Measurements from ENCODE around the gene SCP2. TPM values are rescaled to one million over a fixed set of nuclear protein-coding genes. Genes with fewer than 3 reads are reported as not detected.

SCP2 gene
- total and polyA plus RNA-seq, 2 of the 4 experiments (the other 2 are of a cell fraction) = 70.4 to 83.1 TPM

- H3K9me1 ChIP-seq (ENCODE audit: insufficient read depth, low read length) = no peaks in the 10 kb centered on the region; the same call in 1 of the 2 replicates
- no TSS peak for BruUV-seq (replicated peaks)
- peak overlapping the region; percentile 89 for H2AFZ ChIP-seq (replicated peaks; ENCODE audit: low read length, poor library complexity)
- H3K4me1 ChIP-seq (ENCODE audit: control insufficient read depth, insufficient read depth, low read length) = peaks cover 1% of the 10 kb centered on the region; the same call in 1 of the 2 replicates
- DNase-seq (no peak), ATAC-seq (ENCODE audit: low read depth) (peak; percentile 28; the same call in 1 of the 2 replicates)
- intact Hi-C loops (cut with micrococcal nuclease) (loop anchor here (10.0 kb wide), 2 partner anchors 216 to 264 kb away; no protein-coding TSS in a partner anchor), in situ Hi-C loops (cut with MboI; ENCODE audit: low sequenced_read_pairs) (no loop called here), dilution Hi-C loops (cut with HindIII; ENCODE audit: low sequenced_read_pairs, unreplicated experiment) (no loop called here)
- no peaks in the 10 kb centered on the region for H3K27me3 ChIP-seq (ENCODE audit: control insufficient read depth, insufficient read depth, low read length)
- POLR2A ChIA-PET (ENCODE audit: unreplicated experiment) = no interaction called here
- no peak for TF ChIP-seq POLR2A (IDR thresholded peaks at IDR 0.05; ENCODE audit: low read depth, low read length)
- no peak for TF ChIP-seq CEBPB (IDR thresholded peaks at IDR 0.05; ENCODE audit: low read depth, low read length)
- TF ChIP-seq NFE2L2 (IDR thresholded peaks at IDR 0.05; ENCODE audit: low read depth, low read length) = no peak
- TF ChIP-seq CHD1 (IDR thresholded peaks at IDR 0.05; ENCODE audit: low read depth, low read length) = no peak
- TF ChIP-seq MAZ (IDR thresholded peaks at IDR 0.05; ENCODE audit: borderline replicate concordance, low read depth, low read length) = no peak
- TF ChIP-seq, protein P1, sequence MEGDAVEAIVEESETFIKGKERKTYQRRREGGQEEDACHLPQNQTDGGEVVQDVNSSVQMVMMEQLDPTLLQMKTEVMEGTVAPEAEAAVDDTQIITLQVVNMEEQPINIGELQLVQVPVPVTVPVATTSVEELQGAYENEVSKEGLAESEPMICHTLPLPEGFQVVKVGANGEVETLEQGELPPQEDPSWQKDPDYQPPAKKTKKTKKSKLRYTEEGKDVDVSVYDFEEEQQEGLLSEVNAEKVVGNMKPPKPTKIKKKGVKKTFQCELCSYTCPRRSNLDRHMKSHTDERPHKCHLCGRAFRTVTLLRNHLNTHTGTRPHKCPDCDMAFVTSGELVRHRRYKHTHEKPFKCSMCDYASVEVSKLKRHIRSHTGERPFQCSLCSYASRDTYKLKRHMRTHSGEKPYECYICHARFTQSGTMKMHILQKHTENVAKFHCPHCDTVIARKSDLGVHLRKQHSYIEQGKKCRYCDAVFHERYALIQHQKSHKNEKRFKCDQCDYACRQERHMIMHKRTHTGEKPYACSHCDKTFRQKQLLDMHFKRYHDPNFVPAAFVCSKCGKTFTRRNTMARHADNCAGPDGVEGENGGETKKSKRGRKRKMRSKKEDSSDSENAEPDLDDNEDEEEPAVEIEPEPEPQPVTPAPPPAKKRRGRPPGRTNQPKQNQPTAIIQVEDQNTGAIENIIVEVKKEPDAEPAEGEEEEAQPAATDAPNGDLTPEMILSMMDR (conservative IDR thresholded peaks at IDR 0.05; ENCODE audit: low read depth, low read length) = no peak
- TF ChIP-seq, protein P2, sequence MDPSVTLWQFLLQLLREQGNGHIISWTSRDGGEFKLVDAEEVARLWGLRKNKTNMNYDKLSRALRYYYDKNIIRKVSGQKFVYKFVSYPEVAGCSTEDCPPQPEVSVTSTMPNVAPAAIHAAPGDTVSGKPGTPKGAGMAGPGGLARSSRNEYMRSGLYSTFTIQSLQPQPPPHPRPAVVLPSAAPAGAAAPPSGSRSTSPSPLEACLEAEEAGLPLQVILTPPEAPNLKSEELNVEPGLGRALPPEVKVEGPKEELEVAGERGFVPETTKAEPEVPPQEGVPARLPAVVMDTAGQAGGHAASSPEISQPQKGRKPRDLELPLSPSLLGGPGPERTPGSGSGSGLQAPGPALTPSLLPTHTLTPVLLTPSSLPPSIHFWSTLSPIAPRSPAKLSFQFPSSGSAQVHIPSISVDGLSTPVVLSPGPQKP (IDR thresholded peaks at IDR 0.05; ENCODE audit: borderline replicate concordance, low read depth, low read length) = no peak
- no peak for TF ChIP-seq MXI1 (IDR thresholded peaks at IDR 0.05; ENCODE audit: borderline replicate concordance, low read depth, low read length)
- TF ChIP-seq FOS (IDR thresholded peaks at IDR 0.05; ENCODE audit: low read depth, low read length) = no peak
- TF ChIP-seq USF2 (IDR thresholded peaks at IDR 0.05; ENCODE audit: low read depth, low read length) = no peak
- TF ChIP-seq RAD21 (IDR thresholded peaks at IDR 0.05; ENCODE audit: low read length) = no peak
- TF ChIP-seq RCOR1 (IDR thresholded peaks at IDR 0.05; ENCODE audit: insufficient replicate concordance, low read length) = no peak
- TF ChIP-seq BHLHE40 (IDR thresholded peaks at IDR 0.05; ENCODE audit: low read depth, low read length) = no peak
- no peak for TF ChIP-seq MAFK (IDR thresholded peaks at IDR 0.05; ENCODE audit: low read depth, low read length)
- TF ChIP-seq SMC3 (IDR thresholded peaks at IDR 0.05; ENCODE audit: low read depth, low read length) = no peak
- TF ChIP-seq RFX5 (IDR thresholded peaks at IDR 0.05; ENCODE audit: low read depth, low read length) = no peak
- no peak overlapping the region; the same call in 1 of the 2 replicates for H3K4ac ChIP-seq (ENCODE audit: low read depth, low read length)
- H2BK120ac ChIP-seq (ENCODE audit: low read depth, low read length) = no peak overlapping the region
- peak overlapping the region; percentile 4; the same call in 1 of the 2 replicates for H4K5ac ChIP-seq (ENCODE audit: low read depth, low read length)
- no peaks in the 10 kb centered on the region for H4K20me1 ChIP-seq (ENCODE audit: insufficient read depth, low read length)
- no peak overlapping the region for H3K18ac ChIP-seq (ENCODE audit: low read depth, low read length)
- 0 out of 2 replicates have a peak overlapping the region, but pooled peaks have one; percentile 17 for H3K23ac ChIP-seq (ENCODE audit: low read depth, low read length)
- H2AK5ac ChIP-seq (ENCODE audit: low read depth, low read length) = no peak overlapping the region
- no peaks in the 10 kb centered on the region for H3K9me3 ChIP-seq (ENCODE audit: control insufficient read depth, insufficient read depth, low read length)
- H3K4me3 ChIP-seq (ENCODE audit: insufficient read depth, low read depth, low read length) = peak overlapping the region; percentile 50
- no peak overlapping the region for H2BK20ac ChIP-seq (ENCODE audit: low read depth, low read length)
- peak overlapping the region; percentile 6 for H2AK9ac ChIP-seq (replicated peaks; ENCODE audit: low read depth, low read length, poor library complexity)
- no peak overlapping the region for H2BK5ac ChIP-seq (ENCODE audit: low read depth, low read length, poor library complexity, severe bottlenecking)
- H3K14ac ChIP-seq (replicated peaks; ENCODE audit: low read depth, low read length) = no peak overlapping the region
- peaks cover 4 to 5% of the 10 kb centered on the region in 2 experiments; a peak in 2 of 4 replicates for H3K79me1 ChIP-seq (ENCODE audit: low read depth in 1 of 2, low read length in 2 of 2)
- whole genome bisulfite sequencing, 2 experiments (ENCODE audit: extremely low coverage in 2 of 2, insufficient read length in 1 of 2) = 39% methylated on average over 11 of the region's 35 CpGs; no CpG with 5 or more reads in 1 of the 2 experiments
- no peak overlapping the region for H2BK15ac ChIP-seq (ENCODE audit: low read depth, low read length)
- CTCF ChIA-PET = interaction anchor here (0.6 to 1.0 kb wide), 2 partner anchors 19 to 517 kb away, joined by 3 read pairs; partner anchors contain the start of genes ORC1 and PRPF38A
- no peak overlapping the region for H3K56ac ChIP-seq (ENCODE audit: extremely low read depth, insufficient read depth, low read length)
- no peak overlapping the region for H3K27ac ChIP-seq (ENCODE audit: insufficient read depth, low read length)
- no peaks in the 10 kb centered on the region for H3K36me3 ChIP-seq (ENCODE audit: control insufficient read depth, insufficient read depth, low read length)
- H4K91ac ChIP-seq (ENCODE audit: insufficient read depth, low read depth, low read length) = no peak overlapping the region
- peak overlapping the region; percentile 12 for H3K9ac ChIP-seq (ENCODE audit: low read depth, low read length)
- H3K4me2 ChIP-seq (ENCODE audit: low read depth, low read length) = peak overlapping the region; percentile 64
- peak overlapping the region; percentile 12 to 61; a peak in 3 of 4 replicates for H4K8ac ChIP-seq (ENCODE audit: low read depth in 2 of 2, low read length in 2 of 2)
Observed at GRCh38 chr1:52920791-52921291, 6.2 kb upstream of the SCP2 start.
